WI38 (cell line): ENCODE measurements around the gene ARF5.

Source experiments
- H3K4me3 ChIP-seq: 2 replicates; pipeline ENCODE4 v1.5.1; 2011; ENCODE audit warnings: low read depth, mild to moderate bottlenecking, control low read depth, low read length
- CTCF ChIP-seq: IDR thresholded peaks from 2 replicates; pipeline ENCODE4 v1.5.1; 2012; ENCODE audit warnings: low read depth, mild to moderate bottlenecking, control low read depth, low read length

The ARF5 gene

GRCh38 chr7:127635659-127636285 is 47.6 kb downstream of the ARF5 start:
- no peak for TF ChIP-seq CTCF
- H3K4me3 ChIP-seq = no peak overlapping the region

GRCh38 chr7:127638197-127638596 is 50.0 kb downstream of the ARF5 start:
- TF ChIP-seq CTCF = no peak
- no peak overlapping the region for H3K4me3 ChIP-seq
